AG04449 (cell line): ENCODE results near the gene CCDC7.
A peak's percentile ranks its signal among the peaks of the same experiment; 100 is the strongest.

Source experiments
- CTCF ChIA-PET: fragments of 350-600 bp; formaldehyde crosslinking; extraction: SDS; loops from one replicate; lab custom pipeline; 2021; ENCODE audit warnings: antibody characterized with exemption; lab: Yijun Ruan, JAX
- POLR2A ChIA-PET: fragments of 400-600, 350-600 bp; formaldehyde crosslinking; extraction: SDS; loops from one replicate; lab custom pipeline; 2020; ENCODE audit warnings: antibody characterized with exemption, inconsistent platforms; lab: Yijun Ruan, JAX
- DNase-seq: peaks from one replicate; pipeline ENCODE4 v3.0.0-alpha.2; 2010; ENCODE audit warnings: low read depth, low spot score
- H3K4me3 ChIP-seq: 2 replicates; pipeline ENCODE4 v1.5.1; 2011; ENCODE audit warnings: low read depth, mild to moderate bottlenecking, control low read depth, low read length
- TF ChIP-seq, protein P1 (sequence below): IDR thresholded peaks from one replicate; pipeline ENCODE4 v1.5.1; 2011; ENCODE audit warnings: mild to moderate bottlenecking, moderate library complexity, low read length, control low read depth, inconsistent platforms; ENCODE audit not compliant: insufficient read depth; ENCODE audit errors: missing control alignments

Gene CCDC7

DNA sequence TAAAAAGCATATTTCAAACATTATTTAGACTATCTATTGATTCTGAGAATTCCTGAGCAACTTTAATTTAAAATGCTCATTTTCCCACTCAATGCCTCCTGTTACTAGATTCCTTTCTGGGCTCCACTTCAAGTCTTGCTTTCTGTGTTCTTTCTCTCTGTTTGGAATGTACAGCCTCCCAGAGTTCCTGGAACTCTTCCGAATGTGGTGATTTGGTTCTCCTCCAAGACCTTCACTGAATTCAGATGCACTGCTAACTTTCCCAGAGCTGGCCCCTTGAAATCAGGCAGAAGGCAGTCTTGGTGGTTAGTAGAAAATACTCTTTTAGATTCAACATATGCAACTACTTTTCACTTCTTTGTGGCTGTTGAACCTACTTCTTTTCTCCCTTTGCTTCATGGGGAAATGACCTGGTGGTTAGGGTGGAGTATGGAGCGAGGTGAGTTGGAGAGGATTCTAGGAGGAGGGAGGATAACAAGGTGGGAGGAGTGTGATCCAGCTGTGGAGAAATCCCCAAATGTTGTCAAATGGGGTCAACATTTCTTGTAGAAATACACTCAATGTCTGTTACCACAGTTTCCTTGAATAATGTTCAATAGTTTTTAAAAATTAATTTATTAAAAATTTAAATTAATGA is 27.9 kb upstream of the CCDC7 start:
- TF ChIP-seq, protein P1, sequence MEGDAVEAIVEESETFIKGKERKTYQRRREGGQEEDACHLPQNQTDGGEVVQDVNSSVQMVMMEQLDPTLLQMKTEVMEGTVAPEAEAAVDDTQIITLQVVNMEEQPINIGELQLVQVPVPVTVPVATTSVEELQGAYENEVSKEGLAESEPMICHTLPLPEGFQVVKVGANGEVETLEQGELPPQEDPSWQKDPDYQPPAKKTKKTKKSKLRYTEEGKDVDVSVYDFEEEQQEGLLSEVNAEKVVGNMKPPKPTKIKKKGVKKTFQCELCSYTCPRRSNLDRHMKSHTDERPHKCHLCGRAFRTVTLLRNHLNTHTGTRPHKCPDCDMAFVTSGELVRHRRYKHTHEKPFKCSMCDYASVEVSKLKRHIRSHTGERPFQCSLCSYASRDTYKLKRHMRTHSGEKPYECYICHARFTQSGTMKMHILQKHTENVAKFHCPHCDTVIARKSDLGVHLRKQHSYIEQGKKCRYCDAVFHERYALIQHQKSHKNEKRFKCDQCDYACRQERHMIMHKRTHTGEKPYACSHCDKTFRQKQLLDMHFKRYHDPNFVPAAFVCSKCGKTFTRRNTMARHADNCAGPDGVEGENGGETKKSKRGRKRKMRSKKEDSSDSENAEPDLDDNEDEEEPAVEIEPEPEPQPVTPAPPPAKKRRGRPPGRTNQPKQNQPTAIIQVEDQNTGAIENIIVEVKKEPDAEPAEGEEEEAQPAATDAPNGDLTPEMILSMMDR = no peak

DNA sequence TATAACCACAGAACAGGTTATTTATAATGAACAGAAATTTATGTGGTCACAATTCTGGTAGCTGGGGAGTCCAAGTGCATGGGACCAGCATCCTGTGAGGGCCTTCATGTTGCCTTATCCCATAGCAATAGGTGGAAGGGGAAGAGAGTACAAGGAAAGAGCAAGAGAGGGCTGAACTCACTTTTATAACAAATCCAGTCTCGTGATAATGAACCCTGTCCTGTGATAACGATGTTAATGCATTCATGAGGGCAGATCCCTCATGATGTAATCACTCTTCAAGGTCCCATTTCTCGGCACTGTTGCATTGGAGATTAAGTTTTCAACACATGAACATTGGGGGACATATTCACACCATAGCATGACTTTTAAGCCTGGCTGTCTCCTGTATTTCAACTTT is 27.4 kb upstream of the CCDC7 start:
- DNase-seq = no peak
- TF ChIP-seq, protein P1 = no peak
- no peak overlapping the region for H3K4me3 ChIP-seq
- POLR2A ChIA-PET = no interaction called here
- CTCF ChIA-PET = no interaction called here

More for the DNA sequence above, 27.9 kb upstream of the CCDC7 start:
- H3K4me3 ChIP-seq = no peak overlapping the region
- DNase-seq = peak; percentile 96
- CTCF ChIA-PET = no interaction called here
- POLR2A ChIA-PET = no interaction called here

DNA sequence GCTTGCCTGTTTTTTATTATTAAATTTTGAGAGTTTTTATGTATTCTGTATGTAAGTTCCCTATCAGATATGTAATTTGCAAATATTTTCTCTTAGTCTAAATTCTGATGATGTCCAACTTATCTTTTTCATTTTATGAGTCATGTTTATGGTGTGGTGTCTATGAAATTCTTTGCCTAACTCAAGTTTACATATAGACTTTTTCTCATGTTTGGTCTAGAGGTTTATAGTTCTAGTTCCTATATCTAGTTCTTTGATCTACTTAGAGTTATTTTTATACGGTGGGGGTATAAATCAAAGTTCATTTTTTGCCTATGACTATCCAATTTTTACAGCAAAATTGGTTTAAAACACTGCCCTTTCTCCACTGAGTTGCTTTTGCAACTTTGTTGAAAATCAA is 26.3 kb upstream of the CCDC7 start:
- ChIA-PET POLR2A (no interaction called here), CTCF (no interaction called here)
- TF ChIP-seq, protein P1 = no peak
- DNase-seq = no peak
- H3K4me3 ChIP-seq = no peak overlapping the region

GRCh38 chr10:32426186-32426585 is 19.8 kb upstream of the CCDC7 start:
- ChIA-PET POLR2A (no interaction called here), CTCF (no interaction called here)
- no peak for DNase-seq
- TF ChIP-seq, protein P1 = no peak
- no peak overlapping the region for H3K4me3 ChIP-seq

DNA sequence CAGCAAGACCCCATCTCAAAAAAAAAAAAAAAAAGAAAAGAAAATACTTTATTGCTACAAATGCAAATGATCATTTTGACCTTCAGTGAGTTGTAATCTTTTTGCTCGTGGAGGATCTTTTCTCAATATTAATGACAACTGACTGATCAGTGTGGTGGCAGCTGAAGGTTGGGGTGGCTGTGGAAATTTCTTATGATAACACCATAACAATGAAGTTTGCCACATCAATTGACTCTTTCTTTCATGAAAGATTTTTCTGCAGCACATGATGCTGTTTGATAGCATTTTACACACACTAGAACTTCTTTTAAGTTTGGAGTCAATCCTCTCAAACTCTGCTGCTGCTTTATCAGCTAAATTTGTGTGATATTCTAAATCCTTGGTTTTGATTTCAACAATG is 12.4 kb upstream of the CCDC7 start:
- no peak for DNase-seq
- CTCF ChIA-PET = interaction anchor here (2.7 kb wide), 1 partner anchor 12 kb away, joined by 15 read pairs; the partner anchor contains the start of gene CCDC7
- no peak overlapping the region for H3K4me3 ChIP-seq
- TF ChIP-seq, protein P1 = no peak
- POLR2A ChIA-PET = no interaction called here

GRCh38 chr10:32436215-32436614 is 9.7 kb upstream of the CCDC7 start:
- ChIA-PET POLR2A (no interaction called here), CTCF (interaction anchor here (2.7 kb wide), 1 partner anchor 9 kb away, joined by 15 read pairs; the partner anchor contains the start of gene CCDC7)
- TF ChIP-seq, protein P1 = no peak
- no peak overlapping the region for H3K4me3 ChIP-seq
- DNase-seq = no peak
